BLaER1 (cell line): Measurements from ENCODE around the gene RASAL1.

Experiments
- H3K27ac ChIP-seq: shearing (Covaris generic); formaldehyde crosslinking; 2 replicates; pipeline ENCODE4 v1.8.1; 2022
- H3K27me3 ChIP-seq: shearing (Covaris generic); formaldehyde crosslinking; 2 replicates; pipeline ENCODE4 v1.8.1; 2022
- H3K36me3 ChIP-seq: shearing (Covaris generic); formaldehyde crosslinking; 2 replicates; pipeline ENCODE4 v1.8.1; 2022
- H3K4me1 ChIP-seq: shearing (Covaris generic); formaldehyde crosslinking; 2 replicates; pipeline ENCODE4 v1.8.1; 2022
- H3K4me2 ChIP-seq: shearing (Covaris generic); formaldehyde crosslinking; 2 replicates; pipeline ENCODE4 v1.8.1; 2022
- H3K4me3 ChIP-seq: shearing (Covaris generic); formaldehyde crosslinking; 2 replicates; pipeline ENCODE4 v1.8.1; 2022
- H3K9ac ChIP-seq: shearing (Covaris generic); formaldehyde crosslinking; 2 replicates; pipeline ENCODE4 v1.8.1; 2022
- H3K9me3 ChIP-seq: shearing (Covaris generic); formaldehyde crosslinking; 2 replicates; pipeline ENCODE4 v1.8.1; 2022
- H4K20me1 ChIP-seq: shearing (Covaris generic); formaldehyde crosslinking; 2 replicates; pipeline ENCODE4 v1.8.1; 2022
- Cebpa-rat ChIP-seq: shearing (Covaris generic); IDR thresholded peaks from 2 replicates; pipeline ENCODE4 v1.8.1; 2022

The RASAL1 gene

GRCh38 chr12:113164014-113164413 lies 28.5 kb upstream of the RASAL1 start:
- peaks cover 27% of the 10 kb centered on the region for H4K20me1 ChIP-seq
- no peaks in the 10 kb centered on the region for H3K27me3 ChIP-seq
- 0 out of 2 replicates have a peak overlapping the region, but pooled peaks have one; percentile 59 for H3K9ac ChIP-seq
- peaks cover 87% of the 10 kb centered on the region for H3K36me3 ChIP-seq
- H3K4me1 ChIP-seq, result peaks cover 78% of the 10 kb centered on the region
- peak overlapping the region; percentile 95; the same call in 1 of the 2 replicates for H3K4me2 ChIP-seq
- peak overlapping the region; percentile 75 for H3K27ac ChIP-seq
- H3K9me3 ChIP-seq, result no peaks in the 10 kb centered on the region
- H3K4me3 ChIP-seq, result no peak overlapping the region
- no peak for TF ChIP-seq Cebpa-rat

GRCh38 chr12:113163030-113163360 lies 27.4 kb upstream of the RASAL1 start:
- Histone ChIP-seq H3K27ac (peak overlapping the region; percentile 75), H3K4me1 (peaks cover 78% of the 10 kb centered on the region), H3K9me3 (no peaks in the 10 kb centered on the region), H3K4me2 (peak overlapping the region; percentile 95), H3K27me3 (peaks cover 2% of the 10 kb centered on the region; the same call in 1 of the 2 replicates), H3K9ac (peak overlapping the region; percentile 59), H4K20me1 (peaks cover 37% of the 10 kb centered on the region), H3K36me3 (peaks cover 87% of the 10 kb centered on the region), H3K4me3 (no peak overlapping the region)
- no peak for TF ChIP-seq Cebpa-rat

GRCh38 chr12:113162102-113163029 lies 26.8 kb upstream of the RASAL1 start:
- H3K27me3 ChIP-seq, result peaks cover 9% of the 10 kb centered on the region; the same call in 1 of the 2 replicates
- H3K4me2 ChIP-seq, result peak overlapping the region; percentile 95
- H3K9ac ChIP-seq, result peak overlapping the region; percentile 59
- no peak for TF ChIP-seq Cebpa-rat
- peak overlapping the region; percentile 58 for H3K4me3 ChIP-seq
- peak overlapping the region; percentile 75 for H3K27ac ChIP-seq
- peaks cover 44% of the 10 kb centered on the region for H4K20me1 ChIP-seq
- H3K9me3 ChIP-seq, result no peaks in the 10 kb centered on the region
- H3K4me1 ChIP-seq, result peaks cover 78% of the 10 kb centered on the region
- peaks cover 87% of the 10 kb centered on the region for H3K36me3 ChIP-seq

- Histone ChIP-seq H3K27ac (peak overlapping the region; percentile 75), H3K4me2 (peak overlapping the region; percentile 95)
Observed at GRCh38 chr12:113161415-113162016, 26.0 kb upstream of the RASAL1 start.

GRCh38 chr12:113159937-113160336 lies 24.4 kb upstream of the RASAL1 start:
- Histone ChIP-seq H3K27ac (peak overlapping the region; percentile 62), H3K4me2 (peak overlapping the region; percentile 92), H4K20me1 (peaks cover 68% of the 10 kb centered on the region), H3K9ac (peak overlapping the region; percentile 72), H3K27me3 (peaks cover 31% of the 10 kb centered on the region), H3K4me3 (peak overlapping the region; percentile 67), H3K9me3 (no peaks in the 10 kb centered on the region), H3K36me3 (peaks cover 71% of the 10 kb centered on the region), H3K4me1 (peaks cover 83% of the 10 kb centered on the region)
- no peak for TF ChIP-seq Cebpa-rat

More at GRCh38 chr12:113161415-113162016, 26.0 kb upstream of the RASAL1 start:
- Histone ChIP-seq H3K9ac (peak overlapping the region; percentile 59; the same call in 1 of the 2 replicates), H3K4me3 (peak overlapping the region; percentile 67), H3K9me3 (no peaks in the 10 kb centered on the region), H4K20me1 (peaks cover 52% of the 10 kb centered on the region), H3K27me3 (peaks cover 15% of the 10 kb centered on the region; the same call in 1 of the 2 replicates), H3K36me3 (peaks cover 85% of the 10 kb centered on the region), H3K4me1 (peaks cover 76% of the 10 kb centered on the region)
- no peak for TF ChIP-seq Cebpa-rat

- peak overlapping the region; percentile 67; the same call in 1 of the 2 replicates for H3K4me3 ChIP-seq
- H3K27me3 ChIP-seq, result peaks cover 44% of the 10 kb centered on the region
- H3K4me2 ChIP-seq, result peak overlapping the region; percentile 92
- peaks cover 86% of the 10 kb centered on the region for H3K4me1 ChIP-seq
- peak overlapping the region; percentile 41 for H3K27ac ChIP-seq
- peaks cover 58% of the 10 kb centered on the region for H3K36me3 ChIP-seq
- no peaks in the 10 kb centered on the region for H3K9me3 ChIP-seq
- peak overlapping the region; percentile 43; the same call in 1 of the 2 replicates for H3K9ac ChIP-seq
- no peak for TF ChIP-seq Cebpa-rat
- H4K20me1 ChIP-seq, result peaks cover 81% of the 10 kb centered on the region
Observed at GRCh38 chr12:113158439-113159203, 23.1 kb upstream of the RASAL1 start.

- Histone ChIP-seq H3K27me3 (peaks cover 57% of the 10 kb centered on the region), H3K36me3 (peaks cover 45% of the 10 kb centered on the region), H3K4me1 (peaks cover 86% of the 10 kb centered on the region), H3K4me2 (peak overlapping the region; percentile 92; the same call in 1 of the 2 replicates), H3K4me3 (no peak overlapping the region; the same call in 1 of the 2 replicates), H4K20me1 (peaks cover 79% of the 10 kb centered on the region), H3K9ac (no peak overlapping the region), H3K27ac (0 out of 2 replicates have a peak overlapping the region, but pooled peaks have one; percentile 41), H3K9me3 (no peaks in the 10 kb centered on the region)
- no peak for TF ChIP-seq Cebpa-rat
Observed at GRCh38 chr12:113157218-113157859, 21.8 kb upstream of the RASAL1 start.

- H3K9me3 ChIP-seq, result no peaks in the 10 kb centered on the region
- H3K4me2 ChIP-seq, result peak overlapping the region; percentile 82
- peaks cover 41% of the 10 kb centered on the region for H3K36me3 ChIP-seq
- no peak for TF ChIP-seq Cebpa-rat
- peaks cover 85% of the 10 kb centered on the region for H3K4me1 ChIP-seq
- H3K27me3 ChIP-seq, result peaks cover 67% of the 10 kb centered on the region
- H3K4me3 ChIP-seq, result 0 out of 2 replicates have a peak overlapping the region, but pooled peaks have one; percentile 59
- no peak overlapping the region for H3K9ac ChIP-seq
- H3K27ac ChIP-seq, result no peak overlapping the region
- peaks cover 71% of the 10 kb centered on the region for H4K20me1 ChIP-seq
Observed at GRCh38 chr12:113155646-113156045, 20.1 kb upstream of the RASAL1 start.

- Histone ChIP-seq H3K27me3 (peaks cover 67% of the 10 kb centered on the region), H3K4me2 (peak overlapping the region; percentile 82)
Observed at GRCh38 chr12:113155060-113155459, 19.5 kb upstream of the RASAL1 start.

More at GRCh38 chr12:113155060-113155459, 19.5 kb upstream of the RASAL1 start:
- H3K9ac ChIP-seq, result no peak overlapping the region
- peaks cover 66% of the 10 kb centered on the region for H4K20me1 ChIP-seq
- no peaks in the 10 kb centered on the region for H3K9me3 ChIP-seq
- H3K4me3 ChIP-seq, result peak overlapping the region; percentile 59; the same call in 1 of the 2 replicates
- H3K36me3 ChIP-seq, result peaks cover 35% of the 10 kb centered on the region
- H3K4me1 ChIP-seq, result peaks cover 85% of the 10 kb centered on the region
- no peak for TF ChIP-seq Cebpa-rat
- no peak overlapping the region for H3K27ac ChIP-seq
